ENCODE measurements around the gene LCN9.

LCN9 gene

DNA sequence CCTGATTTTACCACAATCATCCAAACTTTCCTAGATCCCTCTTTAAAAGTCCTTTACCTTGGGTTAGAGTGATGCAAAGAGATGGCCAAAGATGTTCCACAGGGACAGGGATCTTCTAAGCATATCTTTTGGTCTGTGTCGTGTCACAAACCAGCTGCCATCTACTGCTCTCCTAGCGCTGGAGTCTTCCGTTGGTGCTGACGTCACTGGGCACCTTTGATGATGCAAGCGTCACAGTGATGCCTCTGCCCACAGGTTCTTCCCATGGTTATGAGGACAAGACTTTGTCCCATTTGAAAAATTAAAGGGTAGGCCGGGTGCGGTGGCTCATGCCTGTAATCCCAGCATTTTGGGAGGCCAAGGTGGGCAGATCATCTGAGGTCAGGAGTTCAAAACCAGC is 22.1 kb upstream of the LCN9 start:
- Histone ChIP-seq H3K9me3 (ENCODE audit: severe bottlenecking) (peaks cover 15% of the 10 kb centered on the region), H3K27me3 (ENCODE audit: insufficient read depth, low read depth, severe bottlenecking) (no peaks in the 10 kb centered on the region)

DNA sequence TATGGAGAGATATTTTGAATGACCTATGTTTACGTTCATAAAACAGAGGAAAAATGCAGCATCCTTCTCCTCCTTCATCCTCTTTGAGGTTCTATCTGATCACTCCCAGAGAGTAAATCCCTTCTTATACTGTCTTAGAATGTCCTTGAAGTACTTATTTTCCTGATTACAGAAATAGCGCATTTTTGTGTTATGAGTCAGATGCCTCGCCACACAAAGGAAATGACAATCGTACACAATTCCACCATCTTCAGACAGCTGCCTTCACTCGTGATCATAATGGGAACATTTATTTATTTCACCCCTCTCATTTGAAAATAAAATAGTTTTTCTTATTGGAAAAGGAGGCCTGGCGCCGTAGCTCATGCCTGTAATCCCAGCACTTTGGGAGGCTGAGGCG is 21.4 kb upstream of the LCN9 start:
- Histone ChIP-seq H3K4me3 (ENCODE audit: low read depth, low read length) (no peak overlapping the region), H3K27me3 (ENCODE audit: insufficient read depth, low read depth, severe bottlenecking) (no peaks in the 10 kb centered on the region), H3K36me3 (no peaks in the 10 kb centered on the region), H3K9me3 (ENCODE audit: severe bottlenecking) (peaks cover 19% of the 10 kb centered on the region), H3K27ac (no peak overlapping the region)
- TF ChIP-seq, protein P1, sequence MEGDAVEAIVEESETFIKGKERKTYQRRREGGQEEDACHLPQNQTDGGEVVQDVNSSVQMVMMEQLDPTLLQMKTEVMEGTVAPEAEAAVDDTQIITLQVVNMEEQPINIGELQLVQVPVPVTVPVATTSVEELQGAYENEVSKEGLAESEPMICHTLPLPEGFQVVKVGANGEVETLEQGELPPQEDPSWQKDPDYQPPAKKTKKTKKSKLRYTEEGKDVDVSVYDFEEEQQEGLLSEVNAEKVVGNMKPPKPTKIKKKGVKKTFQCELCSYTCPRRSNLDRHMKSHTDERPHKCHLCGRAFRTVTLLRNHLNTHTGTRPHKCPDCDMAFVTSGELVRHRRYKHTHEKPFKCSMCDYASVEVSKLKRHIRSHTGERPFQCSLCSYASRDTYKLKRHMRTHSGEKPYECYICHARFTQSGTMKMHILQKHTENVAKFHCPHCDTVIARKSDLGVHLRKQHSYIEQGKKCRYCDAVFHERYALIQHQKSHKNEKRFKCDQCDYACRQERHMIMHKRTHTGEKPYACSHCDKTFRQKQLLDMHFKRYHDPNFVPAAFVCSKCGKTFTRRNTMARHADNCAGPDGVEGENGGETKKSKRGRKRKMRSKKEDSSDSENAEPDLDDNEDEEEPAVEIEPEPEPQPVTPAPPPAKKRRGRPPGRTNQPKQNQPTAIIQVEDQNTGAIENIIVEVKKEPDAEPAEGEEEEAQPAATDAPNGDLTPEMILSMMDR (IDR thresholded peaks at IDR 0.05; ENCODE audit: low read depth, low read length), result no peak
- no peak for DNase-seq

More for the DNA sequence above, 22.1 kb upstream of the LCN9 start:
- no peak overlapping the region for H3K4me3 ChIP-seq (ENCODE audit: low read depth, low read length)
- H3K27ac ChIP-seq, result no peak overlapping the region
- no peak for DNase-seq
- no peaks in the 10 kb centered on the region for H3K36me3 ChIP-seq
- TF ChIP-seq, protein P1 (IDR thresholded peaks at IDR 0.05; ENCODE audit: low read depth, low read length), result no peak

DNA sequence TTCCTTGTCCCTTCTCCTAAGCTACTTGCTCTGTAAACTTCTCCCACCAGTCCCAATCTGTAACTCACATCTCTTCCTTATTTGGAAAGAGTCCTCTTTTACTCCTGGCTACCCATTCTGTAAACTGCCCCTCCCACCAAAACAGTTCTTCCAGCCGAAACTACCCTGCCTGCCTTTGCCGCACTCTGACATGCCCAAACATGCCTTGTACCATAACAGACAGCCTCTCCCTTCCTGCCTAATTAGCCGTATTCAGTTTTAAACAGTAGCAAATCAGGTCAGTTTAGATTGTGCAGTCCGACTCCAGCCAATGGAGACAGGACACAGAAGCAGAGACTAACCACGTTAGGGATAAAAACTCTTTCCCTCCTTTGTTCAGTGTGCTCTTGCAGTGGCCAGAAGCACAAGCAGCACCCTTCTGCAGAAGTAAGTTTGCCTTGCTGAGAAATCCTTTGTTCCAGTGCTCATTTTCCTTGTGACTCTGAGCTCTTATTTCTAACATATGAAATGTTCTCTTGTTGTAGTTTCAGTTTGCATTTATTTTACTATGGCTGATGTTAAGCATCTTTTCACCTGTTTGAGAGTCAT is 18.4 kb upstream of the LCN9 start:
- Histone ChIP-seq H3K4me3 (ENCODE audit: low read depth, low read length) (no peak overlapping the region), H3K27ac (no peak overlapping the region), H3K9me3 (ENCODE audit: severe bottlenecking) (peaks cover 36% of the 10 kb centered on the region), H3K36me3 (no peaks in the 10 kb centered on the region), H3K27me3 (ENCODE audit: insufficient read depth, low read depth, severe bottlenecking) (no peaks in the 10 kb centered on the region)
- TF ChIP-seq, protein P1 (IDR thresholded peaks at IDR 0.05; ENCODE audit: low read depth, low read length), result no peak
- no peak for DNase-seq

DNA sequence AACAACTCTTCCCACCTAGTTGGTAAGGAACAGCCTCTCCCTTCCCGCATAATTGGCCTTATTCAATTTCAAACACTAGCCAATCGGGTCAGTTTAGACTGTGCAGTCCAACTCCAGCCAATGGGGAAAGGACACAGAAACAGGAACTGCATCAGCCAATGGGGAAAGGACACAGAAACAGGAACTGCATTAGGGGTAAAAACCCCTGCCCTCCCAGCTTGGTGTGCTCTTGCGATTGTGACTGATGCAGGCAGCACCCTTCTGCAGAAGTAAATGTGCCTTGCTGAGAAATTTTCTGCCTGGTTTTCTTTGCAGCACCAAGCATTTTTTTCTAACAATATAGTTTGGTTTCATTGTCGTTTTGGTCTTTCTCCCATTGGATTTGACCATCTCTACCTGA is 15.2 kb upstream of the LCN9 start:
- no peaks in the 10 kb centered on the region for H3K27me3 ChIP-seq (ENCODE audit: insufficient read depth, low read depth, severe bottlenecking)
- no peak overlapping the region for H3K27ac ChIP-seq
- no peak for DNase-seq
- H3K36me3 ChIP-seq, result no peaks in the 10 kb centered on the region
- peaks cover 36% of the 10 kb centered on the region for H3K9me3 ChIP-seq (ENCODE audit: severe bottlenecking)
- TF ChIP-seq, protein P1 (IDR thresholded peaks at IDR 0.05; ENCODE audit: low read depth, low read length), result no peak
- H3K4me3 ChIP-seq (ENCODE audit: low read depth, low read length), result no peak overlapping the region

DNA sequence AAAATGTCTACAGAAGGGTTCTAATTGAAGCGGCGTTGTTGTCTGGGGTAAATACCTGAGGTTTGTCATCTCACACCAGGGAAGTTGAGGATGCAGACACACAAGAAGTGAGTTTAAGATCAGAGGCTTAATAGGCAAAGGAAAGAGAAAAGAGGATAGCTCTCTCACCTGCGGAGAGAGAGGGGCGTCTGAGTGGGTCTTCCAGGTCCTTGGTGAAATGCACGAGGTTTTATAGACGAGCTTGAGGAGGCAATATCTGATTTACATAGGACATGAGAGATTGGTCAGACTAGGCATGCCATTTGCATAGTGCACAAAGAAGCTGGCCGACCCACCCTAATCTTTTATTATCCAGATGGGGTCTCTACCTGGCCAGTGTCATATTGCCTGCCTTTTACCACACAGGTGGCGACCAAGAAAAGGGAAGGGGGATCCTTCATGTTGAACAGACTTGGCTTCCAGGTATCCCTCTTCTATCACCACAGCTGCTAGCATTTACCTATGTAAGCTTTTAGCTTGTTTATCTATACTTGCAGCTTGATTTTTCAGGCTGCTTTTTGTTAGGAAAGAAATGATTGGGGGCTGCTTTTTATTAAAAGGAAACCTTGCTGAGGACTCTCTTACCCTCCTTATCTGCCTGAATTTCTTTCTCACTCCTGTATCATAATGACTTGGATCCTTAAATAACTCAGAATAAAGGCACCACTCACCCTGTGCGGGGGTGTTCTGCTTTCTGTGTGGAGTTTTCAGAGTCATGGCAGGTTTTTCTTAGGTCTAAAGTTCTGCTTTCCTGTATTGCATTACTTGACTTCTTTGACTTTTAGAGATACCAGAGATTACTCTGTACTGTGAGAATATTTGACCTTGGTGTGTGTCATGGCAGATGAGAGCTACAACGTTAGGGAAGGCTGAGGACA is 14.4 kb upstream of the LCN9 start:
- TF ChIP-seq, protein P1 (IDR thresholded peaks at IDR 0.05; ENCODE audit: low read depth, low read length), result no peak

More for the DNA sequence above, 14.4 kb upstream of the LCN9 start:
- H3K27ac ChIP-seq, result no peak overlapping the region
- H3K27me3 ChIP-seq (ENCODE audit: insufficient read depth, low read depth, severe bottlenecking), result no peaks in the 10 kb centered on the region
- H3K4me3 ChIP-seq (ENCODE audit: low read depth, low read length), result no peak overlapping the region
- DNase-seq, result no peak
- peaks cover 39% of the 10 kb centered on the region for H3K9me3 ChIP-seq (ENCODE audit: severe bottlenecking)
- no peaks in the 10 kb centered on the region for H3K36me3 ChIP-seq
